ENCODE results near the gene FHL1.

DNA sequence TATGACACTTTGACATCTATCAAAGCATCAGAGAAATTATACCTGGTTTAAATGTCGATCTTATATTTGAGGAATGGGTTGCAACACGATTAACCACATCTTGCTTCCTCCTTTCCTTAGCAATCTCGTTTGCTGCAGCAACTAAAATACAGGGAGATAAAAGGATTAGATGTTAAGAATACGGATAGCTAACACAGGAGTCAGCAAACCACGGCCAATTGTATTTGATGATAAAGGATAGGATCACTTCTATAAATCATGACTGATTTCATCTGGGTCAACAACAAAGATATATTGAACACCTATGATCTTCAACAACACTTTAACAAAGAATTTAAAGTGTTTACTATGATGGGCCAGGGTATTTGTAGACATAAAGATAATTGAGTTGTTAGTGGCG is 98.9 kb downstream of the FHL1 start:
- TF ChIP-seq POLR2A (IDR thresholded peaks at IDR 0.05; ENCODE audit: low read length) (no peak), GATA1 (IDR thresholded peaks at IDR 0.05; ENCODE audit: low read depth, low read length) (no peak)
